PC-3 (cell line): ENCODE results near the gene QRSL1. TPM values are rescaled to one million over a fixed set of nuclear protein-coding genes. Genes with fewer than 3 reads are reported as not detected.
"Not testable (repeated sequence)": the region's sequence is repeated elsewhere in the genome, so short reads cannot be mapped to it uniquely, and the experiment has no call there.

Experiments used
- ATAC-seq: fragments of 200-7000 bp; cut with Tn5 transposase; 2 replicates; pipeline ENCODE4 v1.9.1; 2020; ENCODE audit warnings: mild to moderate bottlenecking, moderate library complexity
- BruUV-seq: library from RNA; stranded (reverse); fragments of 400-500 nt; replicated peaks from 2 replicates; lab custom pipeline; 2021; lab: Mats Ljungman, UMichigan
- CTCF ChIA-PET: fragments of 300-600 bp; sonication (Branson Sonifier 250); formaldehyde crosslinking; loops from one replicate; lab custom pipeline; 2022; ENCODE audit warnings: antibody characterized with exemption; lab: Charles Lee
- POLR2A ChIA-PET: fragments of 300-600 bp; sonication (Branson Sonifier 250); formaldehyde crosslinking; loops from one replicate; lab custom pipeline; 2022; ENCODE audit warnings: antibody characterized with exemption; ENCODE audit not compliant: unreplicated experiment; lab: Charles Lee
- DNase-seq: peaks from one replicate; pipeline ENCODE4 v3.0.0-alpha.2; 2015
- H2AFZ ChIP-seq: fragments of 300-600 bp; sonication (generic); 2 replicates; pipeline ENCODE4 v1.6.0; 2016; ENCODE audit warnings: antibody characterized with exemption, low read length
- H3F3A ChIP-seq: fragments of 300-600 bp; sonication (generic); one replicate; pipeline ENCODE4 v1.6.0; 2017; ENCODE audit warnings: antibody characterized with exemption, low read length, control low read depth, mild to moderate bottlenecking; ENCODE audit not compliant: unreplicated experiment
- H3K27ac ChIP-seq: fragments of 300-600 bp; sonication (generic); 2 replicates; pipeline ENCODE4 v1.5.1; 2016; ENCODE audit warnings: mild to moderate bottlenecking, low read length
- H3K27me3 ChIP-seq: fragments of 300-600 bp; sonication (generic); 2 replicates; pipeline ENCODE4 v1.6.1; 2016; ENCODE audit warnings: low read length, mixed read lengths
- H3K36me3 ChIP-seq: fragments of 300-600 bp; sonication (generic); 2 replicates; pipeline ENCODE4 v1.6.1; 2016; ENCODE audit warnings: low read depth, mixed run types, low read length, mixed read lengths
- H3K4me1 ChIP-seq: fragments of 300-600 bp; sonication (generic); 2 replicates; pipeline ENCODE4 v1.5.1; 2016; ENCODE audit warnings: low read length; ENCODE audit not compliant: insufficient read depth
- H3K4me2 ChIP-seq: fragments of 300-600 bp; sonication (generic); 2 replicates; pipeline ENCODE4 v1.6.0; 2016; ENCODE audit warnings: low read length
- H3K4me3 ChIP-seq: fragments of 300-600 bp; sonication (generic); 2 replicates; pipeline ENCODE4 v1.5.1; 2016; ENCODE audit warnings: mild to moderate bottlenecking, low read length, mixed read lengths
- H3K79me2 ChIP-seq: fragments of 300-600 bp; sonication (generic); 2 replicates; pipeline ENCODE4 v1.6.1; 2017; ENCODE audit warnings: low read length, mixed read lengths
- H3K9ac ChIP-seq: fragments of 300-600 bp; sonication (generic); 2 replicates; pipeline ENCODE4 v1.6.0; 2016; ENCODE audit warnings: mild to moderate bottlenecking, low read length
- H3K9me2 ChIP-seq: fragments of 300-600 bp; sonication (generic); replicated peaks from 2 replicates; pipeline ENCODE4 v1.6.1; 2016; ENCODE audit warnings: mixed run types, low read length, mixed read lengths
- H3K9me3 ChIP-seq: fragments of 300-600 bp; sonication (generic); 2 replicates; pipeline ENCODE4 v1.6.1; 2016; ENCODE audit warnings: low read length, mixed read lengths
- H4K20me1 ChIP-seq: fragments of 300-600 bp; sonication (generic); 2 replicates; pipeline ENCODE4 v1.6.1; 2016; ENCODE audit warnings: low read length, mixed read lengths
- EZH2 ChIP-seq: fragments of 300-600 bp; sonication (generic); IDR thresholded peaks from one replicate; pipeline ENCODE4 v1.6.1; 2017; ENCODE audit warnings: antibody characterized with exemption, mild to moderate bottlenecking, low read length; ENCODE audit not compliant: unreplicated experiment
- EZH2phosphoT487 ChIP-seq: fragments of 300-600 bp; sonication (generic); IDR thresholded peaks from 2 replicates; pipeline ENCODE4 v1.6.1; 2018; ENCODE audit warnings: mild to moderate bottlenecking, antibody characterized with exemption, low read length, borderline replicate concordance
- intact Hi-C: fragments of 100-400 bp; cut with micrococcal nuclease; formaldehyde crosslinking; loops from 2 replicates; pipeline ENCODE4 v1.9.0; 2023
- total RNA-seq: library from RNA; depleted of rRNA; stranded (reverse); fragments of >200 nt; gene quantifications from 2 replicates; pipeline ENCODE4 v1.2.3, GENCODE V29; 2014
- TF ChIP-seq, protein P1 (sequence below): fragments of 300-600 bp; sonication (generic); conservative IDR thresholded peaks from 2 replicates; pipeline ENCODE4 v1.5.1; 2017; ENCODE audit warnings: antibody characterized with exemption, low read depth, mild to moderate bottlenecking, low read length

QRSL1 gene
- total RNA-seq, 1 experiment from 2014 or later, result 10.0 TPM

DNA sequence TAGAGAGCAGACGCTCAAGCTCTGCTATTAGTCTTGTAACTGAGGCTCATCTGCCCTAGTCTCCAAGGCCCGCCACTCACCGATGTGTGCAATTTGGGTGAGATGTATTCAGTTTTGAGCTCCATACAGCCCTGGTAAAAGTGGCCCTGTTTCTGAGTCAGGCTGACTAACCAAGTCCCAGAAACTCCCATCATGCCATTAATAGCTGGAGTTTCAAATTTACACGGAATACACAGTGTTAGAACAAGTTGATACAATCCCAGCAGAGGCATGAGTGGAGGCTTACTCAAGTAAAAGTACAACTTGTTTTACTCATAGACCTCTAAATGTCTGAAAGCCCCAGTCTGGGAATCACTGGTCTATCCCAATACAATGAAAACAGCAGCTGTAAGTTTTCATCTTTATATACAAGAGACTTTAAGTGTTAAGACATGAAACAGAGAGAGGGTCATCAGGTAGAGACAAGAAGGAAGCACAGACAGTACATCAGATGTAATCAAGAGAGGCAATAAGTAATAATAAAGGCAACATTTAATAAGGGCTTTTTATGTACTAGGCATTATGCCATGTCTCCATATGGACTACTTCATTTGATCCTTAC, 42.5 kb upstream of the QRSL1 start:
- TF ChIP-seq EZH2phosphoT487 (no peak), EZH2 (no peak)
- TF ChIP-seq, protein P1, sequence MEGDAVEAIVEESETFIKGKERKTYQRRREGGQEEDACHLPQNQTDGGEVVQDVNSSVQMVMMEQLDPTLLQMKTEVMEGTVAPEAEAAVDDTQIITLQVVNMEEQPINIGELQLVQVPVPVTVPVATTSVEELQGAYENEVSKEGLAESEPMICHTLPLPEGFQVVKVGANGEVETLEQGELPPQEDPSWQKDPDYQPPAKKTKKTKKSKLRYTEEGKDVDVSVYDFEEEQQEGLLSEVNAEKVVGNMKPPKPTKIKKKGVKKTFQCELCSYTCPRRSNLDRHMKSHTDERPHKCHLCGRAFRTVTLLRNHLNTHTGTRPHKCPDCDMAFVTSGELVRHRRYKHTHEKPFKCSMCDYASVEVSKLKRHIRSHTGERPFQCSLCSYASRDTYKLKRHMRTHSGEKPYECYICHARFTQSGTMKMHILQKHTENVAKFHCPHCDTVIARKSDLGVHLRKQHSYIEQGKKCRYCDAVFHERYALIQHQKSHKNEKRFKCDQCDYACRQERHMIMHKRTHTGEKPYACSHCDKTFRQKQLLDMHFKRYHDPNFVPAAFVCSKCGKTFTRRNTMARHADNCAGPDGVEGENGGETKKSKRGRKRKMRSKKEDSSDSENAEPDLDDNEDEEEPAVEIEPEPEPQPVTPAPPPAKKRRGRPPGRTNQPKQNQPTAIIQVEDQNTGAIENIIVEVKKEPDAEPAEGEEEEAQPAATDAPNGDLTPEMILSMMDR, result no peak
- intact Hi-C loops, result no loop called here
- no TSS peak for BruUV-seq
- no peaks in the 10 kb centered on the region for H4K20me1 ChIP-seq
- no peak for DNase-seq
- H2AFZ ChIP-seq, result no peak overlapping the region
- H3K27me3 ChIP-seq, result no peaks in the 10 kb centered on the region
- ChIA-PET POLR2A (no interaction called here), CTCF (no interaction called here)
- H3K4me3 ChIP-seq, result no peak overlapping the region
- no peaks in the 10 kb centered on the region for H3K79me2 ChIP-seq
- peaks cover 14% of the 10 kb centered on the region for H3K4me1 ChIP-seq
- H3K9ac ChIP-seq, result no peak overlapping the region
- H3K27ac ChIP-seq, result no peak overlapping the region
- H3K9me3 ChIP-seq, result no peaks in the 10 kb centered on the region
- H3F3A ChIP-seq, result peaks cover 5% of the 10 kb centered on the region
- H3K4me2 ChIP-seq, result no peak overlapping the region
- no peaks in the 10 kb centered on the region for H3K9me2 ChIP-seq
- no peak for ATAC-seq
- no peaks in the 10 kb centered on the region for H3K36me3 ChIP-seq

DNA sequence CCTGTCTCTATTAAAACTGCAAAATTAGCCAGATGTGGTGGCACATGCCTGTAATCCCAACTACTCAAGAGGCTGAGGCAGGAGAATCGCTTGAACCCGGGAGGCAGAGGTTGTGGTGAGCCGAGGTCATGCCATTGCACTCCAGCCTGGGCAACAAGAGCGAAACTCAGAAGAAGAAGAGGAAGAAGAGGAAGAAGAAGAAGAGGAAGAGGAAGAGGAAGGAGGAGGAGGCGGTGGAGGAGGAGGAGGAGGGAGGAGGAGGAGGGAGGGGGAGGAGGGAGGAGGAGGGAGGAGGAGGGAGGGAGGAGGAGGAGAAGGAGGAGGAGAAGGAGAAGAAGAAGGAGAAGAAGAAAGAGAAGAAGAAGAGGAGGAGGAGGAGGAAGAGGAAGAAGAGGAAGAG, 40.4 kb upstream of the QRSL1 start:
- H3K9me3 ChIP-seq, BruUV-seq, H3K9me2 ChIP-seq, H3K27ac ChIP-seq, H3K36me3 ChIP-seq, H2AFZ ChIP-seq, H3K4me3 ChIP-seq, intact Hi-C loops, H3K27me3 ChIP-seq, CTCF ChIA-PET, POLR2A ChIA-PET, H3K79me2 ChIP-seq, H4K20me1 ChIP-seq, H3K9ac ChIP-seq, H3K4me2 ChIP-seq, DNase-seq, ATAC-seq, H3F3A ChIP-seq: not testable (repeated sequence)
- H3K4me1 ChIP-seq, result peaks cover 18% of the 10 kb centered on the region

DNA sequence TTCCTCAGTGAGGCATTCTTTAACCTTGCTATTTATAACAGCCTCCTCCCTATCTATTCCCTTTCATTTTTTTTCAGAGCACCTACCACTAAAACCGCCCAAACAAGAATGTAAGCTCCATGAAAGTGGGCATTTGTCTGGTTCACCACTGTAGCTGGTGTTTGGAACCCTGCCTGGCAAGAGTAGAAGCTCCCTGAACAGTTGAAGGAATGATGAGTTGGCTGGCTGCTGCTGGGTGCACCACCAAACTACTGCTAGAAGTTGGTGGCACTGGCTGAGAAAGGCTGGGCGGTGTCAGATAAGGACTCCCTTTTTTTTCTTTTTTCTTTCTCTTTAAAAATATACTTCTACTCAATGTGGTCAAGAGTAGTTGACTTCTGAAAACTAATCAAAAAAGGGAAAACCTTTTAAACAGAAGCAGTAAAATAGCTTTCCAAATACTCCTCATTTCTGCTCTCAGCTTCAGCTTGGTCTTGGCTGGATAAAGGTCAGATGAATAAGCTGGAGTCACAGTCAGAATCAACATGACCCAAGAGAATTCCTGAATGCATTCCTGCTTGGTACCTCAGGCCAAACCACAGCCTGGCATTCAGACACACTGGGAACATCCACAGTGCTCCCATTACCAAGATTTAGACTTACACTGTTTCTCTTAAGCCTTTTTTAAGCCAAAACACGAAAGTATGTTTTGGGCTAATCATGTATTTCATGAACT, 38.1 kb upstream of the QRSL1 start:
- Histone ChIP-seq H3K27ac (peak overlapping the region; percentile 72), H3K4me3 (no peak overlapping the region), H3K79me2 (no peaks in the 10 kb centered on the region), H4K20me1 (no peaks in the 10 kb centered on the region), H3K4me1 (peaks cover 18% of the 10 kb centered on the region), H3K27me3 (no peaks in the 10 kb centered on the region), H3K36me3 (no peaks in the 10 kb centered on the region), H3K9ac (no peak overlapping the region), H3K9me3 (no peaks in the 10 kb centered on the region), H3K4me2 (peak overlapping the region; percentile 21), H2AFZ (no peak overlapping the region), H3F3A (peaks cover 5% of the 10 kb centered on the region), H3K9me2 (no peaks in the 10 kb centered on the region)
- TF ChIP-seq EZH2phosphoT487 (no peak), EZH2 (no peak)
- TF ChIP-seq, protein P1, result no peak
- BruUV-seq, result no TSS peak
- CTCF ChIA-PET, result interaction anchor here (1.3 kb wide), 1 partner anchor 388 kb away, joined by 5 read pairs; no protein-coding TSS in a partner anchor
- intact Hi-C loops, result loop anchor here (2.0 kb wide), 1 partner anchor 16 kb away; no protein-coding TSS in a partner anchor
- ATAC-seq, result peak; percentile 99
- POLR2A ChIA-PET, result interaction anchor here (0.6 kb wide), 1 partner anchor 383 kb away, joined by 3 read pairs; no protein-coding TSS in a partner anchor
- peak; percentile 77 for DNase-seq
